22Rv1 (cell line): Measurements from ENCODE around the gene FARSB.

Source experiments
- H3K27ac ChIP-seq: fragments of 450-650 bp; 2 replicates; pipeline ENCODE4 v1.5.1; 2017
- ZFX ChIP-seq: fragments of 450-650 bp; IDR thresholded peaks from 2 replicates; pipeline ENCODE4 v1.6.1; 2017; ENCODE audit warnings: antibody characterized with exemption, borderline replicate concordance
- TF ChIP-seq, protein P1 (sequence below): fragments of 450-650 bp; IDR thresholded peaks from 2 replicates; pipeline ENCODE4 v1.5.1; 2017; ENCODE audit warnings: mild to moderate bottlenecking

The FARSB gene

DNA sequence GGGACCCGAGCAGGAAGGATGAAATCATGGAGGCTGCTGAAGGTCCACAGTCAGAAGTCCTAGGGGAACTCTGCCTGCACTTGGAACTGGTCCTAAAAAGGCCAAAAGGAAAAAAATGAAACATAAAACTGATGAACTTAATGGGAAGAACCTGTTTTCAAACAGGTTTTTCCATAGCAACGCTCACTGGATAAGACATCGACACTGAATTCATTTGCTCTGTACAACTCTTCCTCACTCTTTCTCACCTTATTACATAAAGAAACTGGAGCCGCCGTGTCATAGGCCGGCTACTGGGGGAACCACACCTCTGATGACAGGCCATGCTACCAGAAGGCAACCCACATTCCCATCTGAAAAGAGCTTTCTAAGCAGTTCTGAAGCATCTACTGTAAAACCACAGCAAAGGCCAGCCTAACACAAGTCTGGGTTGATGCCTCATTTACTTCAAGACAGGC lies 83.6 kb downstream of the FARSB start:
- H3K27ac ChIP-seq = peak overlapping the region; percentile 49
- TF ChIP-seq, protein P1, sequence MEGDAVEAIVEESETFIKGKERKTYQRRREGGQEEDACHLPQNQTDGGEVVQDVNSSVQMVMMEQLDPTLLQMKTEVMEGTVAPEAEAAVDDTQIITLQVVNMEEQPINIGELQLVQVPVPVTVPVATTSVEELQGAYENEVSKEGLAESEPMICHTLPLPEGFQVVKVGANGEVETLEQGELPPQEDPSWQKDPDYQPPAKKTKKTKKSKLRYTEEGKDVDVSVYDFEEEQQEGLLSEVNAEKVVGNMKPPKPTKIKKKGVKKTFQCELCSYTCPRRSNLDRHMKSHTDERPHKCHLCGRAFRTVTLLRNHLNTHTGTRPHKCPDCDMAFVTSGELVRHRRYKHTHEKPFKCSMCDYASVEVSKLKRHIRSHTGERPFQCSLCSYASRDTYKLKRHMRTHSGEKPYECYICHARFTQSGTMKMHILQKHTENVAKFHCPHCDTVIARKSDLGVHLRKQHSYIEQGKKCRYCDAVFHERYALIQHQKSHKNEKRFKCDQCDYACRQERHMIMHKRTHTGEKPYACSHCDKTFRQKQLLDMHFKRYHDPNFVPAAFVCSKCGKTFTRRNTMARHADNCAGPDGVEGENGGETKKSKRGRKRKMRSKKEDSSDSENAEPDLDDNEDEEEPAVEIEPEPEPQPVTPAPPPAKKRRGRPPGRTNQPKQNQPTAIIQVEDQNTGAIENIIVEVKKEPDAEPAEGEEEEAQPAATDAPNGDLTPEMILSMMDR = no peak
- TF ChIP-seq ZFX = no peak

DNA sequence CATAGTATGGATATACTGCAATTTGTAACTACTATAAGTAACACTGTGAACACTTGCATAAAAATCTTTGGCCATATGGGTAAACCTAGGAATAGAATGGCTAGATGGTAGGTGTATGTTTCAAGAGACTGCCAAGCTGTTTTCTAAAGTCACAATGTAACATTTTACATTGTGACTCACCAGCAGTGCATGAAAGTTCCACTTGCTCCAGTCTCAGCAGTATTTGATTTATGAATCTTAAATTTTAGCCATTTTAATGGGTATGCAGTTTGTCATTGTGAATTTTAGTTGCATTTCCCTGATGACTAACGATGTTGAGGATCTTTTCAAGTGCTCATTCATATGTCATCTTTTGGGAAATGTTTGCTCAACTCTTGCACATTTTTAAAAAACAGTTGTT lies 86.1 kb downstream of the FARSB start:
- TF ChIP-seq, protein P1 = no peak
- no peak for TF ChIP-seq ZFX
- no peak overlapping the region for H3K27ac ChIP-seq

DNA sequence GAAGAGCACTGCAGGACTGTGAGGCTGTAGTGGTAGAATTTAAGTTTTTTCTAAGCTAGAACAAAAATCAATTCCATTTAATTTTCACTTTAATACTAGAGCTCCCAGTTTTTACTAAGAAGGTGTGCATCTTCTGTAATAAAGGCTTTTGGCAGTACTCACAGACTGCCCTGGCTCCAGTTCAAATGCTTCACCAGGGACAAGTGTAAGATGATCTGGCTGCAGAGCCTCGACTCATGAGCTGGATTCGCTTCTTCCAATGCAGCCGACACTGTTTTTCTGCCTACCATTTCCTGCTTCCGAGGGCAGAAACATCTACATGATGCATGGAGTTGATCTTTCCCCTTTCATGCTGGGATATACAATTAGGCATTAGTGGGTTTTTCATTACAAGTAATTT lies 87.0 kb downstream of the FARSB start:
- H3K27ac ChIP-seq = no peak overlapping the region
- TF ChIP-seq, protein P1 = no peak
- TF ChIP-seq ZFX = no peak

DNA sequence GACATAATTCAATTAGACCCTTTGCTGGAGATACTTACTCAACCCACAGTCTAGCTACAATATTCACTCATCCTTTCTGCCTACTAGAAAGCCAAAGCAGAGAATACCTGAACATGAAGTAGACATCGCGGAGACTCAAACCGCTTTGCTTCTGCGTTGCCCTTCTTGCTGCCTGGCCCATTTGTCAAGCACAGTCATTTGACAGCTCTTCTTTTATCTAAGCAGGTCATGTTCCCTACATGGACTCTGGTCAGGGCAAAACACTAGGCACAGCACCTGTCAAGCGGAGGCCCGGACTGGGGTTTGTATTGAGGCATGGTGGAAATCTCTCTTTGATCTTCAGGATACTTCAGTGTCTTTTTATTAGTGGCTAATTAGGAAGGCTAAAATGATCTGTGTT lies 89.7 kb downstream of the FARSB start:
- no peak overlapping the region for H3K27ac ChIP-seq
- TF ChIP-seq, protein P1 = no peak
- TF ChIP-seq ZFX = no peak

DNA sequence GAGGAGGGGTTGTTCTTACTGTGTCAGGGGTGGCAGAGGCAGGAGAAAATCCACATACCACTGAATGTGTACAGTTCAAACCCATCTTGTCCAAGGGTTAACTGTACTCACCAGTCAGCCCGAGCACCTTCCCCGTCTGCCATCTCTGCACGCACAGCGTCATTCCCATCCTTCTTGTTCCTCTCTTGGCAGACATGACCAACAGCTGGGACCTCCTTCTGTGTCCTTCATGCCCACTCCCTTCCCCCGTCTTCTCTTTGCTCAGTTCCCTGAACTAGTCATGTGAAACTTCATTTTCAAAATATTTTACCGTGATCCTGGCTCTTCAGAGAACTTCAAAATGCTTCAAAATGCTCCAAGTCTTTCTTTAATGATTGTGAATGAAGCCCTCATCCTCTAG lies 92.0 kb downstream of the FARSB start:
- H3K27ac ChIP-seq = no peak overlapping the region
- no peak for TF ChIP-seq ZFX
- TF ChIP-seq, protein P1 = no peak

DNA sequence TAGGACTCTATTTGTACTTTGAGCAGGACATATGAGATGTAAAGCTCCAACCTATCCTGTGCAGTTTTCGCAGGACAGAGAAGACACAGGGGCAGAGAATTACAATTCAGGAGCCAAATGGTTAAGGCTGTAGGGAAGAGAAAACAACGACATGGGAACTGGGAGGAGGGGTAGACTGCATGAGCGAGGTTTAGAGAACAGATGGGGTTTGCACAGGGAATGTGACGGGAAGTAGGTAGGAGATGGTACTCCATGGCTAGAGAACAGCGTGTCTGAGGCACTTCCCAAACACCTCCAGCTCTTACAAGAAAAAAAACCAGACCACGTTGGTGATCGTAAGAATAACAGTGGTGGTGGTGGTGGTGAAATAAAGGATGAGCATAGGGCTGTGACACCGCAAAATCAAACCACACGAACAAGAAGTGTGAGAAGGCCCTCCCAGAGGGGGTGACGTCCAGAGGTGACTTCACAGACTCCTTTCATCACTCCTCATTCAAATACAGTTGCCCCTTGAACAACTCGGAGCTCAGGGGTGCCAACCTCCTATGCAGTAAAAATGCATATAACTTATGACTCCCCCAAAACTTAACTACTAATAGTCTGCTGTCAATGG lies 92.7 kb downstream of the FARSB start:
- no peak overlapping the region for H3K27ac ChIP-seq
- TF ChIP-seq ZFX = no peak

DNA sequence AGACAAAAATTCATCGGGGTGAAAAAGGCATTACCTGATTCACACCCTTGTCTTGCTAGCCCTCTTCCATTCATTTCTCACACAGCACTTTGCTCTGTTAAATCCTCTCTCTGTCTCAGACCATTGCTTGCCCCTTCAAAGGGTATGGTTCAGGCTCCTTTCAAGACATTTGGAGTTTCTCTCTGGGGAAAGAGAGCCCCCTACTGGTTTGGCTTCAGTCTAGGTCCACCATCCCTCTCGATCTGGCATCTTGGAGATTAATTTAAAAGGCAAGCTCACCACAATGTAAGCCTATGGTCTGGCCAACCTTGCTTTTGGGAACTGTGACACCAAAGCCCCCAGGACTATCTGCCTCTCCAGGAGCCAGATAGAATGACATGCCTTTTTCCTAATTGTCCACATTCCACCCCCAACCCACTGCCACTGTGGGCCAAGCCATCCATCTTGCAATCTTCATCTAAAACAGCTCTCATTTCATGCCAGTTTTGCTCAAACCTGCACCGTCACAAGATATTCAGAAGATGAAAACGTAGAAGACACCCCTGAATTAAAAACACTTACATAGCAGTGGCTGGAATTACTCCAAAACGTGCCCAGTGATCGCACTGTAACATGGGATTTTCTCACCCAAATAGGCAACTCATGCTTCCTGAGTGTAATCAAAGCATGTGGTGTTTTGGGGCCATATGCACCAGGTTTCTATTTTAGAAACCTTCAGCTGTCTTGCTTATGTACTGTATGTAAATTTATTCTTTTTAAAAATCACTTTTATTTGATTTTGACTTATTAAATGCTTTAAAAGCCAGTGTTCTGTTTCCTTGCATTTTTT lies 93.9 kb downstream of the FARSB start:
- no peak overlapping the region for H3K27ac ChIP-seq
- no peak for TF ChIP-seq ZFX
- TF ChIP-seq, protein P1 = peak; percentile 85
